Measurements from ENCODE around the gene REN.

- TF ChIP-seq CTCF (conservative IDR thresholded peaks at IDR 0.05; ENCODE audit: low read depth in 2 of 2) (no peak), POLR2AphosphoS5 (IDR thresholded peaks at IDR 0.05; ENCODE audit: low read depth) (no peak), REST (IDR thresholded peaks at IDR 0.05; ENCODE audit: unreplicated experiment) (no peak), EZH2 (IDR thresholded peaks at IDR 0.05; ENCODE audit: low read depth, unreplicated experiment) (no peak), ZNF114 (CRISPR knock-in tag; IDR thresholded peaks at IDR 0.05) (no peak), EZH2phosphoT487 (IDR thresholded peaks at IDR 0.05; ENCODE audit: unreplicated experiment) (no peak), ZNF331 (CRISPR knock-in tag; IDR thresholded peaks at IDR 0.05; ENCODE audit: low read depth) (no peak), CREB1 (CRISPR knock-in tag; IDR thresholded peaks at IDR 0.05; ENCODE audit: low read depth) (no peak), STAT1 (IDR thresholded peaks at IDR 0.05; ENCODE audit: unreplicated experiment) (no peak), JUNB (IDR thresholded peaks at IDR 0.05; ENCODE audit: unreplicated experiment) (no peak), NANOG (IDR thresholded peaks at IDR 0.05; ENCODE audit: borderline replicate concordance) (no peak), ETS1 (IDR thresholded peaks at IDR 0.05) (no peak), ZNF462 (CRISPR knock-in tag; IDR thresholded peaks at IDR 0.05) (no peak)
These were observed 5.6 kb upstream of the REN start for GRCh38 chr1:204171751-204172178.

Data from GM23338 (cell line).